SK-N-MC (cell line): ENCODE measurements around the gene DET1.

ENCODE experiments used
- EZH2 ChIP-seq: fragments of 200-600 bp; sonication (generic); IDR thresholded peaks from one replicate; pipeline ENCODE4 v1.6.1; 2017; ENCODE audit warnings: antibody characterized with exemption
- POLR2AphosphoS5 ChIP-seq: IDR thresholded peaks from 2 replicates; pipeline ENCODE4 v1.6.1; 2012; ENCODE audit warnings: mild to moderate bottlenecking, low read depth, low read length, borderline replicate concordance

GRCh38 chr15:88511161-88511560, 35.3 kb downstream of the DET1 start:
- TF ChIP-seq EZH2 (no peak), POLR2AphosphoS5 (no peak)
